Umbilical cord (tissue), 2 donors: ENCODE data around the gene ORM2. TPM values are rescaled to one million over a fixed set of nuclear protein-coding genes. Genes with fewer than 3 reads are reported as not detected.

Source experiments
- DNase-seq: peaks from one replicate; pipeline ENCODE4 v3.0.0-alpha.2; 2015; ENCODE audit warnings: low spot score
- total RNA-seq: library from RNA; depleted of rRNA; stranded (reverse); fragments of >200 nt; gene quantifications from one replicate; pipeline ENCODE4 v1.2.3, GENCODE V29; 2014; ENCODE audit warnings: low replicate concordance; ENCODE audit not compliant: insufficient read depth

The ORM2 gene
- total RNA-seq, 1 donor from 2014 or later, result not detected

- DNase-seq, result no peak
Observed at GRCh38 chr9:114294664-114295063, 35.0 kb upstream of the ORM2 start.

- DNase-seq, result no peak
Observed at GRCh38 chr9:114296338-114296737, 33.3 kb upstream of the ORM2 start.

- DNase-seq, result no peak
Observed at GRCh38 chr9:114299286-114300152, 30.1 kb upstream of the ORM2 start.

- no peak for DNase-seq
Observed at GRCh38 chr9:114300153-114300845, 29.4 kb upstream of the ORM2 start.

GRCh38 chr9:114300846-114301797, 28.5 kb upstream of the ORM2 start:
- no peak for DNase-seq

GRCh38 chr9:114301798-114302565, 27.7 kb upstream of the ORM2 start:
- DNase-seq, result no peak

- DNase-seq, result no peak
Observed at GRCh38 chr9:114302727-114303126, 26.9 kb upstream of the ORM2 start.

GRCh38 chr9:114303571-114303970, 26.1 kb upstream of the ORM2 start:
- no peak for DNase-seq

- DNase-seq, result no peak
Observed at GRCh38 chr9:114303977-114304376, 25.7 kb upstream of the ORM2 start.

GRCh38 chr9:114304416-114305188, 25.1 kb upstream of the ORM2 start:
- no peak for DNase-seq

GRCh38 chr9:114307899-114308267, 21.8 kb upstream of the ORM2 start:
- no peak for DNase-seq

GRCh38 chr9:114308361-114308950, 21.2 kb upstream of the ORM2 start:
- no peak for DNase-seq

- DNase-seq, result no peak
Observed at GRCh38 chr9:114309096-114309495, 20.6 kb upstream of the ORM2 start.

- DNase-seq, result no peak
Observed at GRCh38 chr9:114310471-114311450, 18.9 kb upstream of the ORM2 start.

GRCh38 chr9:114311571-114312512, 17.8 kb upstream of the ORM2 start:
- DNase-seq, result no peak

GRCh38 chr9:114312513-114312875, 17.2 kb upstream of the ORM2 start:
- no peak for DNase-seq

- no peak for DNase-seq
Observed at GRCh38 chr9:114313186-114313585, 16.5 kb upstream of the ORM2 start.
